PC-3 (cell line): ENCODE data around the gene ZACN. TPM values are rescaled to one million over a fixed set of nuclear protein-coding genes. Genes with fewer than 3 reads are reported as not detected.
"Not testable (repeated sequence)": the region's sequence is repeated elsewhere in the genome, so short reads cannot be mapped to it uniquely, and the experiment has no call there.

ENCODE experiments used
- ATAC-seq: fragments of 200-7000 bp; cut with Tn5 transposase; 2 replicates; pipeline ENCODE4 v1.9.1; 2020; ENCODE audit warnings: mild to moderate bottlenecking, moderate library complexity
- BruUV-seq: library from RNA; stranded (reverse); fragments of 400-500 nt; replicated peaks from 2 replicates; lab custom pipeline; 2021; lab: Mats Ljungman, UMichigan
- CTCF ChIA-PET: fragments of 300-600 bp; sonication (Branson Sonifier 250); formaldehyde crosslinking; loops from one replicate; lab custom pipeline; 2022; ENCODE audit warnings: antibody characterized with exemption; lab: Charles Lee
- POLR2A ChIA-PET: fragments of 300-600 bp; sonication (Branson Sonifier 250); formaldehyde crosslinking; loops from one replicate; lab custom pipeline; 2022; ENCODE audit warnings: antibody characterized with exemption; ENCODE audit not compliant: unreplicated experiment; lab: Charles Lee
- DNase-seq: peaks from one replicate; pipeline ENCODE4 v3.0.0-alpha.2; 2015
- H2AFZ ChIP-seq: fragments of 300-600 bp; sonication (generic); 2 replicates; pipeline ENCODE4 v1.6.0; 2016; ENCODE audit warnings: antibody characterized with exemption, low read length
- H3F3A ChIP-seq: fragments of 300-600 bp; sonication (generic); one replicate; pipeline ENCODE4 v1.6.0; 2017; ENCODE audit warnings: antibody characterized with exemption, low read length, control low read depth, mild to moderate bottlenecking; ENCODE audit not compliant: unreplicated experiment
- H3K27ac ChIP-seq: fragments of 300-600 bp; sonication (generic); 2 replicates; pipeline ENCODE4 v1.5.1; 2016; ENCODE audit warnings: mild to moderate bottlenecking, low read length
- H3K27me3 ChIP-seq: fragments of 300-600 bp; sonication (generic); 2 replicates; pipeline ENCODE4 v1.6.1; 2016; ENCODE audit warnings: low read length, mixed read lengths
- H3K36me3 ChIP-seq: fragments of 300-600 bp; sonication (generic); 2 replicates; pipeline ENCODE4 v1.6.1; 2016; ENCODE audit warnings: low read depth, mixed run types, low read length, mixed read lengths
- H3K4me1 ChIP-seq: fragments of 300-600 bp; sonication (generic); 2 replicates; pipeline ENCODE4 v1.5.1; 2016; ENCODE audit warnings: low read length; ENCODE audit not compliant: insufficient read depth
- H3K4me2 ChIP-seq: fragments of 300-600 bp; sonication (generic); 2 replicates; pipeline ENCODE4 v1.6.0; 2016; ENCODE audit warnings: low read length
- H3K4me3 ChIP-seq: fragments of 300-600 bp; sonication (generic); 2 replicates; pipeline ENCODE4 v1.5.1; 2016; ENCODE audit warnings: mild to moderate bottlenecking, low read length, mixed read lengths
- H3K79me2 ChIP-seq: fragments of 300-600 bp; sonication (generic); 2 replicates; pipeline ENCODE4 v1.6.1; 2017; ENCODE audit warnings: low read length, mixed read lengths
- H3K9ac ChIP-seq: fragments of 300-600 bp; sonication (generic); 2 replicates; pipeline ENCODE4 v1.6.0; 2016; ENCODE audit warnings: mild to moderate bottlenecking, low read length
- H3K9me2 ChIP-seq: fragments of 300-600 bp; sonication (generic); replicated peaks from 2 replicates; pipeline ENCODE4 v1.6.1; 2016; ENCODE audit warnings: mixed run types, low read length, mixed read lengths
- H3K9me3 ChIP-seq: fragments of 300-600 bp; sonication (generic); 2 replicates; pipeline ENCODE4 v1.6.1; 2016; ENCODE audit warnings: low read length, mixed read lengths
- H4K20me1 ChIP-seq: fragments of 300-600 bp; sonication (generic); 2 replicates; pipeline ENCODE4 v1.6.1; 2016; ENCODE audit warnings: low read length, mixed read lengths
- EZH2 ChIP-seq: fragments of 300-600 bp; sonication (generic); IDR thresholded peaks from one replicate; pipeline ENCODE4 v1.6.1; 2017; ENCODE audit warnings: antibody characterized with exemption, mild to moderate bottlenecking, low read length; ENCODE audit not compliant: unreplicated experiment
- EZH2phosphoT487 ChIP-seq: fragments of 300-600 bp; sonication (generic); IDR thresholded peaks from 2 replicates; pipeline ENCODE4 v1.6.1; 2018; ENCODE audit warnings: mild to moderate bottlenecking, antibody characterized with exemption, low read length, borderline replicate concordance
- intact Hi-C: fragments of 100-400 bp; cut with micrococcal nuclease; formaldehyde crosslinking; loops from 2 replicates; pipeline ENCODE4 v1.9.0; 2023
- total RNA-seq: library from RNA; depleted of rRNA; stranded (reverse); fragments of >200 nt; gene quantifications from 2 replicates; pipeline ENCODE4 v1.2.3, GENCODE V29; 2014
- TF ChIP-seq, protein P1 (sequence below): fragments of 300-600 bp; sonication (generic); conservative IDR thresholded peaks from 2 replicates; pipeline ENCODE4 v1.5.1; 2017; ENCODE audit warnings: antibody characterized with exemption, low read depth, mild to moderate bottlenecking, low read length

ZACN gene
- total RNA-seq, 1 experiment from 2014 or later: 0.11 TPM

DNA sequence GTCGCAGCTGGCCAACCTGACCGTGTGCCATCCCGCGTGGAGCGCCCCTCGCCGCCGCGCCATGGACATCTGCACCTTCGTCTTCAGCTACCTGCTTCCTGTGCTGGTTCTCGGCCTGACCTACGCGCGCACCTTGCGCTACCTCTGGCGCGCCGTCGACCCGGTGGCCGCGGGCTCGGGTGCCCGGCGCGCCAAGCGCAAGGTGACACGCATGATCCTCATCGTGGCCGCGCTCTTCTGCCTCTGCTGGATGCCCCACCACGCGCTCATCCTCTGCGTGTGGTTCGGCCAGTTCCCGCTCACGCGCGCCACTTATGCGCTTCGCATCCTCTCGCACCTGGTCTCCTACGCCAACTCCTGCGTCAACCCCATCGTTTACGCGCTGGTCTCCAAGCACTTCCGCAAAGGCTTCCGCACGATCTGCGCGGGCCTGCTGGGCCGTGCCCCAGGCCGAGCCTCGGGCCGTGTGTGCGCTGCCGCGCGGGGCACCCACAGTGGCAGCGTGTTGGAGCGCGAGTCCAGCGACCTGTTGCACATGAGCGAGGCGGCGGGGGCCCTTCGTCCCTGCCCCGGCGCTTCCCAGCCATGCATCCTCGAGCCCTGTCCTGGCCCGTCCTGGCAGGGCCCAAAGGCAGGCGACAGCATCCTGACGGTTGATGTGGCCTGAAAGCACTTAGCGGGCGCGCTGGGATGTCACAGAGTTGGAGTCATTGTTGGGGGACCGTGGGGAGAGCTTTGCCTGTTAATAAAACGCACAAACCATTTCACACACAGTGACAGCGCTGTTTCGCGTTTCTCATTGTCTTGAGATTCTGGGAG, 2.0 kb upstream of the ZACN start:
- TF ChIP-seq EZH2 (no peak), EZH2phosphoT487 (no peak; the same call in 1 of the 2 replicates)
- TF ChIP-seq, protein P1, sequence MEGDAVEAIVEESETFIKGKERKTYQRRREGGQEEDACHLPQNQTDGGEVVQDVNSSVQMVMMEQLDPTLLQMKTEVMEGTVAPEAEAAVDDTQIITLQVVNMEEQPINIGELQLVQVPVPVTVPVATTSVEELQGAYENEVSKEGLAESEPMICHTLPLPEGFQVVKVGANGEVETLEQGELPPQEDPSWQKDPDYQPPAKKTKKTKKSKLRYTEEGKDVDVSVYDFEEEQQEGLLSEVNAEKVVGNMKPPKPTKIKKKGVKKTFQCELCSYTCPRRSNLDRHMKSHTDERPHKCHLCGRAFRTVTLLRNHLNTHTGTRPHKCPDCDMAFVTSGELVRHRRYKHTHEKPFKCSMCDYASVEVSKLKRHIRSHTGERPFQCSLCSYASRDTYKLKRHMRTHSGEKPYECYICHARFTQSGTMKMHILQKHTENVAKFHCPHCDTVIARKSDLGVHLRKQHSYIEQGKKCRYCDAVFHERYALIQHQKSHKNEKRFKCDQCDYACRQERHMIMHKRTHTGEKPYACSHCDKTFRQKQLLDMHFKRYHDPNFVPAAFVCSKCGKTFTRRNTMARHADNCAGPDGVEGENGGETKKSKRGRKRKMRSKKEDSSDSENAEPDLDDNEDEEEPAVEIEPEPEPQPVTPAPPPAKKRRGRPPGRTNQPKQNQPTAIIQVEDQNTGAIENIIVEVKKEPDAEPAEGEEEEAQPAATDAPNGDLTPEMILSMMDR: no peak
- intact Hi-C loops: no loop called here
- peaks cover 7% of the 10 kb centered on the region; the same call in 1 of the 2 replicates for H3K4me1 ChIP-seq
- H4K20me1 ChIP-seq: no peaks in the 10 kb centered on the region
- H3K9me2 ChIP-seq: no peaks in the 10 kb centered on the region
- DNase-seq: no peak
- H2AFZ ChIP-seq: no peak overlapping the region
- BruUV-seq: no TSS peak
- peaks cover 64% of the 10 kb centered on the region for H3K27me3 ChIP-seq
- peaks cover 11% of the 10 kb centered on the region for H3K79me2 ChIP-seq
- no peak overlapping the region for H3K9ac ChIP-seq
- CTCF ChIA-PET: no interaction called here
- POLR2A ChIA-PET: no interaction called here
- H3K36me3 ChIP-seq: no peaks in the 10 kb centered on the region
- ATAC-seq: no peak
- H3K4me2 ChIP-seq: no peak overlapping the region
- no peaks in the 10 kb centered on the region for H3F3A ChIP-seq
- no peaks in the 10 kb centered on the region for H3K9me3 ChIP-seq
- H3K27ac ChIP-seq: no peak overlapping the region
- H3K4me3 ChIP-seq: no peak overlapping the region

DNA sequence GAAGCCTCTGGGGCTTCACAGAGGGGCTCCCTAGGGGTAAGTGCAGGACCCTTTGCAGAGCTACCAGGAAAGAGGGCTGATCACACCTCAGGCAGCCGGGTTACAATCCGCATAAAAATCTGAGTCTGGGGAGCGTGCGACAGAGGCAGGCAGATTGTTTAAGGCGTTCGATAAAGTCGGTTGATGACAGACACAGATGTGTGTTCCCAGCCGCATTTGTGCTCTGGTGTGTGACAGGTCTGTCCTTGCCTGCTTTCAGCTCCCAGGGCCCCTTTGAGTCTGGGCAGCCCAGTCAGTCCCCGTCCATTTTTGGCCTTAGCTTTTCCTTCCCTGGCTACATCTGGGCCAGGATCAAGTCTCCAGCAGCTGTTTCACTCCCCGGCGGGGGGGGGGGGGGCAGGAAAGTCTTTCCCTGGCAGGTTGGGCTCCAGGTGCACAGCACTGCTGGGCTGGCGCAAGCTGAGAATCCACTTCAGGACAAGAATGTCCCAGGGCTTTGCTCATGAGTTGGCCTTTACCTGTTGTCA, 1.3 kb upstream of the ZACN start:
- no peaks in the 10 kb centered on the region for H3K9me2 ChIP-seq
- ATAC-seq: no peak
- ChIA-PET POLR2A (no interaction called here), CTCF (interaction anchor here (0.6 kb wide), 1 partner anchor 424 kb away, joined by 5 read pairs; no protein-coding TSS in a partner anchor)
- intact Hi-C loops: no loop called here
- peaks cover 5% of the 10 kb centered on the region for H3K79me2 ChIP-seq
- peaks cover 64% of the 10 kb centered on the region for H3K27me3 ChIP-seq
- BruUV-seq: no TSS peak
- no peak overlapping the region for H2AFZ ChIP-seq
- no peak overlapping the region for H3K4me3 ChIP-seq
- no peak overlapping the region for H3K4me2 ChIP-seq
- H3K36me3 ChIP-seq: no peaks in the 10 kb centered on the region
- H3K9me3 ChIP-seq: no peaks in the 10 kb centered on the region
- no peak overlapping the region for H3K9ac ChIP-seq
- peaks cover 5% of the 10 kb centered on the region; the same call in 1 of the 2 replicates for H3K4me1 ChIP-seq
- DNase-seq: peak; percentile 19
- TF ChIP-seq, protein P1: no peak
- TF ChIP-seq EZH2 (no peak), EZH2phosphoT487 (no peak)
- H3K27ac ChIP-seq: no peak overlapping the region
- H3F3A ChIP-seq: no peaks in the 10 kb centered on the region
- H4K20me1 ChIP-seq: no peaks in the 10 kb centered on the region

DNA sequence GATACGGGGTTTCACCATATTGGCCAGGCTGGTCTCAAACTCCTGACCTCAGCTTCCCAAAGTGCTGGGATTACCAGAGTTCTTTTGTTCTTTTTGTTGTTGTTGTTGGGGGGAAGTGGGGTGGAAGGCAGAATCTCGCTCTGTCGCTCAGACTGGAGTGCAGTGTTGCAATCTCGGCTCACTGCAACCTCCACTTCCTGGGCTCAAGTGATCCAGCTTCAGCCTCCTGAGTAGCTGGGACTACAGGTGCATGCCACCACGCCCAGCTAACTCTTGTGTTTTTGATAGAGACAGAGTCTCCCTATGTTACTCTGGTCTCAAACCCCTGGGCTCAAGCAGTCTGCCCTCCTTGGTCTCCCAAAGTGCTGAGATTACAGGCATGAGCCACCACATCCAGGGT, 612 bp upstream of the ZACN start:
- H3F3A ChIP-seq, H3K9me3 ChIP-seq, H3K27ac ChIP-seq, intact Hi-C loops, DNase-seq, BruUV-seq, H3K4me1 ChIP-seq, H2AFZ ChIP-seq, ATAC-seq, H3K9ac ChIP-seq, H3K79me2 ChIP-seq, H3K4me2 ChIP-seq, H3K9me2 ChIP-seq, H3K4me3 ChIP-seq, POLR2A ChIA-PET, H3K36me3 ChIP-seq, H4K20me1 ChIP-seq: not testable (repeated sequence)
- CTCF ChIA-PET: interaction anchor here (0.6 kb wide), 1 partner anchor 424 kb away, joined by 5 read pairs; no protein-coding TSS in a partner anchor
- peaks cover 64% of the 10 kb centered on the region for H3K27me3 ChIP-seq
